Heart right ventricle (tissue), 16 donors: ENCODE data around the gene PVRIG. TPM values are rescaled to one million over a fixed set of nuclear protein-coding genes. Genes with fewer than 3 reads are reported as not detected.
"Not testable (repeated sequence)": the region's sequence is repeated elsewhere in the genome, so short reads cannot be mapped to it uniquely, and the experiment has no call there.

Experiments used
- ATAC-seq, 8 donors: fragments of 200-7000 bp; cut with Tn5 transposase; one replicate each; pipeline ENCODE4 v1.9.1; 2020; ENCODE audit warnings: mild to moderate bottlenecking in 8 of 8, moderate library complexity in 8 of 8, moderate number of reproducible peaks in 1 of 8
- DNase-seq, 2 donors: peaks; one replicate each; pipeline ENCODE4 v3.0.0-alpha.2; 2020
- H3K27ac ChIP-seq, 10 donors: fragments of 200-600 bp; sonication (generic) in 2 of 10; one replicate each; pipeline versions ENCODE4 v1.5.0 to v1.8.0; 2020 to 2022; ENCODE audit warnings: mild to moderate bottlenecking in 3 of 10
- H3K27me3 ChIP-seq, 7 donors: fragments of 200-600 bp; one replicate each; pipeline ENCODE4 v1.8.0; 2021 to 2022; ENCODE audit warnings: mild to moderate bottlenecking in 2 of 7
- H3K36me3 ChIP-seq, 9 donors: fragments of 200-600 bp; sonication (generic) in 1 of 9; one replicate each; pipeline versions ENCODE4 v1.5.0 to v1.8.0; 2020 to 2022; ENCODE audit warnings: mild to moderate bottlenecking in 2 of 9
- H3K4me1 ChIP-seq, 9 donors: fragments of 200-600 bp; sonication (generic) in 1 of 9; one replicate each; pipeline versions ENCODE4 v1.5.0 to v1.8.0; 2020 to 2022; ENCODE audit warnings: mild to moderate bottlenecking in 4 of 9
- H3K4me3 ChIP-seq, 10 donors: fragments of 200-600 bp; sonication (generic) in 2 of 10; one replicate each; pipeline versions ENCODE4 v1.5.0 to v1.8.0; 2020 to 2022; ENCODE audit warnings: mild to moderate bottlenecking in 7 of 10, moderate library complexity in 2 of 10
- H3K9me3 ChIP-seq, 11 donors: fragments of 200-600 bp in 10 of 11; sonication (generic) in 2 of 11; one replicate each; pipeline versions ENCODE4 v1.5.0 to v1.8.0; 2013 to 2022; ENCODE audit warnings: mild to moderate bottlenecking in 2 of 11, control low read depth in 1 of 11, moderate library complexity in 1 of 11
- CTCF ChIP-seq, 9 donors: fragments of 200-600 bp; sonication (generic) in 2 of 9; IDR thresholded peaks; one replicate each; pipeline versions ENCODE4 v1.5.0 to v1.8.0; 2021 to 2022; ENCODE audit warnings: antibody characterized with exemption in 9 of 9, mild to moderate bottlenecking in 5 of 9, moderate library complexity in 1 of 9
- WGBS, 2 donors: extraction: QIAGEN DNeasy Blood & Tissue Kit; methylation state at CpG; one replicate each; pipeline ENCODE4 v1.1.7; 2013; ENCODE audit warnings: inconsistent platforms in 1 of 2; 5-methylcytosine and 5-hydroxymethylcytosine counted together
- intact Hi-C, 10 donors: fragments of 100-400 bp; cut with DNase I; formaldehyde crosslinking; loops; one replicate each; pipeline versions ENCODE4 v1.11.1 to v1.14.2; 2022
- polyA plus RNA-seq, 2 donors: library from polyadenylated mRNA; stranded (reverse); fragments of 200-250 nt; gene quantifications; one replicate each; pipeline ENCODE4 v1.2.3, GENCODE V29; 2013
- total RNA-seq, 10 donors: library from RNA; stranded (reverse); fragmentation: NEBNext Ultra II Directional in 3 of 10; extraction: Animal tissue kit (Norgen Biotek cat#: 25700) in 3 of 10; gene quantifications; one replicate each; pipeline versions ENCODE4 v1.2.1 to v1.2.4, GENCODE V29; 2021 to 2023
- donor health status: Arrhythmogenic right ventricular cardiomyopathy.
- donor health status: ischemic (EF 13 %, LVEDD 7.1; RV severe dilation, severe dysfunction).
- donor health status: healthy with polysubstance abuse.
- donor health status: DM: no; HTN: yes; CAD: no.
- donor health status: DM: no; HTN: no; CAD: no.
- donor health status: ischemic (EF 25% LVEDD 6.9; RV normal size, moderate dysfunction).
- donor health status: ischemic (EF 25% LVEDD 5.7; RV mildly dilated, moderate dysfunction).
- donor health status: healthy.
- donor health status: DM: yes; HTN: yes; CAD: no.
- donor health status: Ischemic cardiomyopathy.
- donor health status: ischemic (EF 35%, LVEDD 5.7; RV mildly dilated, moderate dysfunction).
- donor health status: nonischemic (EF 11% LVEDD 7.7; RV severe dilation, severe dysfunction).
- donor health status: DM: yes; HTN: yes; CAD: no.
- donor health status: PGD.
- donor health status: ischemic (EF 29% LVEDD 5.4; RV normal size, mild dysfunction).
- donor health status: nonischemic (EF 23%, LVEDD 6.1; RV moderate dilation, normal function).

Gene PVRIG
- total and polyA plus RNA-seq, 12 donors = 0.22 to 2.1 (median 0.59) TPM; not detected in 9

GRCh38 chr7:100177045-100178001 lies 42.4 kb upstream of the PVRIG start, which contains the start of the genes GPC2 and STAG3:
GPC2 (minus strand) TSS chr7:100177381; CDS start chr7:100177199, 182 bp downstream.
STAG3 (plus strand) TSS chr7:100177918; CDS start chr7:100180557, 2,639 bp downstream.
- Histone ChIP-seq H3K36me3 (no peaks in the 10 kb centered on the region), H3K4me1 (peaks cover 0 to 20% (median 12%) of the 10 kb centered on the region in 9 donors), H3K27ac (peak within 1 kb of the TSS in 6 of 10 donors; percentile 20 to 62 (median 26)), H3K27me3 (peaks cover 0 to 19% (median 8%) of the 10 kb centered on the region in 7 donors), H3K9me3 (no peaks in the 10 kb centered on the region), H3K4me3 (peak within 1 kb of the TSS in 9 of 10 donors; percentile 28 to 61 (median 54))
- DNase-seq = peak; percentile 96
- peak; percentile 93 to 98 (median 96) for ATAC-seq
- no peak for TF ChIP-seq CTCF (IDR thresholded peaks at IDR 0.05)
- intact Hi-C loops = no loop called here
- WGBS, 2 donors = 2% methylated on average over 76 to 78 of the region's 78 CpGs

GRCh38 chr7:100180084-100180483 lies 39.7 kb upstream of the PVRIG start:
- H3K27ac ChIP-seq, intact Hi-C loops, H3K4me3 ChIP-seq, DNase-seq, H3K9me3 ChIP-seq, H3K36me3 ChIP-seq, ATAC-seq: not testable (repeated sequence)
- peaks cover 0 to 20% (median 12%) of the 10 kb centered on the region in 9 donors for H3K4me1 ChIP-seq
- 93 to 100% methylated on average over 3 of the region's 3 CpGs for WGBS, 2 donors
- H3K27me3 ChIP-seq = peaks cover 0 to 19% (median 3%) of the 10 kb centered on the region in 7 donors

- intact Hi-C loops, H3K4me1 ChIP-seq, H3K4me3 ChIP-seq, ATAC-seq, H3K9me3 ChIP-seq, DNase-seq, H3K36me3 ChIP-seq, H3K27ac ChIP-seq: not testable (repeated sequence)
- peaks cover 0 to 19% (median 3%) of the 10 kb centered on the region in 7 donors for H3K27me3 ChIP-seq
- WGBS, 2 donors = 81 to 85% methylated on average over 6 of the region's 6 CpGs
These were observed 37.1 kb upstream of the PVRIG start for GRCh38 chr7:100182616-100183015.

- peaks cover 0 to 19% (median 3%) of the 10 kb centered on the region in 7 donors for H3K27me3 ChIP-seq
- H3K36me3 ChIP-seq, H3K27ac ChIP-seq, intact Hi-C loops, ATAC-seq, H3K9me3 ChIP-seq, H3K4me1 ChIP-seq, H3K4me3 ChIP-seq, DNase-seq: not testable (repeated sequence)
- WGBS, 2 donors = 90 to 93% methylated on average over 6 of the region's 6 CpGs
These were observed 36.7 kb upstream of the PVRIG start for GRCh38 chr7:100183090-100183489.

- ATAC-seq = no peak
- DNase-seq = no peak
- no peak overlapping the region for H3K4me3 ChIP-seq
- peaks cover 0 to 19% (median 0%) of the 10 kb centered on the region in 7 donors for H3K27me3 ChIP-seq
- WGBS, 2 donors = 68 to 70% methylated on average over 2 of the region's 2 CpGs
- no peaks in the 10 kb centered on the region for H3K9me3 ChIP-seq
- no peaks in the 10 kb centered on the region for H3K36me3 ChIP-seq
- peaks cover 0 to 10% (median 0%) of the 10 kb centered on the region in 9 donors for H3K4me1 ChIP-seq
- intact Hi-C loops = no loop called here
- H3K27ac ChIP-seq = no peak overlapping the region
- TF ChIP-seq CTCF (IDR thresholded peaks at IDR 0.05) = no peak
These were observed 34.0 kb upstream of the PVRIG start for GRCh38 chr7:100185726-100186125.
